Measurements from ENCODE around the gene SAMD4B.

DNA sequence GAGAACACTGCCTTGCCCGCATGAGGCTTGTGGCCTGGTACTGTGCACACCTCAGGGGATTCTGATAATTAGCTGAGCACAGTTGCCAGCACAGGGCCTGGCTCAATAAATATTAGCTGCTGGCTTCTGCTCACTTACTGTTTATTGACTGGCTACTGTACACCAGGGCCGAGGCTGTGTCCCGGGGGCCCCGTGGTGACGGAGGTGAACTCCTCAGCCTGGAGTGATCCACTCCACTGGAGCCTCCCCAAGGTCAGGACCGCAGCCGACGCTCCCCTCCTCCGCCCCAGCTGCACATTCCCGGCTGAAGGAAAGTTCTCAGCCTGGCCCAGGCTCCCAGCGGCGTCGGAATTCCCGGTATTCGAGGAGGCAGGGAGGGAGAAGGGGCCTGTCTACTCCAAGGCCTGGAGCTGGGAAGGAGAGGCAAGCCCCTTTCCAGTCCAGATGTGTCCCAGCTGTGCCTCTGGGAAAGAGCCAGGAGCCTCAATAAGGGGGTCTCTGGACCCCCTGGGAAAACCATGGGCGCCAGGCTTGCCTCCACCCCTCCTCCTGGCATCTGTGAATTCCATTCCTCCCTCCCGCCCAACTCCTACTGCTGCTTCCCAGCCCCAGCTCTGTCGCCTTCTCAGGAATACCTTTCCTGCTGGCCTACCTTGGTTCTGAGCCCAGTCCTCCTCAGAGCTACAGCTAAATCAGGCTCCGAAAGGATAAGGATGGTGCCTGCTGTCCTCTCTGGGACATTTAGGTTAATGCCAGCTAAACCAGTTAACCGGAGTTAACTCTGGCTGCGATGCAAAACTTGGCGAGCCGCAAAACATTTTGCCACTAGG lies 86.3 kb downstream of the SAMD4B start:
- TF ChIP-seq, protein P1, sequence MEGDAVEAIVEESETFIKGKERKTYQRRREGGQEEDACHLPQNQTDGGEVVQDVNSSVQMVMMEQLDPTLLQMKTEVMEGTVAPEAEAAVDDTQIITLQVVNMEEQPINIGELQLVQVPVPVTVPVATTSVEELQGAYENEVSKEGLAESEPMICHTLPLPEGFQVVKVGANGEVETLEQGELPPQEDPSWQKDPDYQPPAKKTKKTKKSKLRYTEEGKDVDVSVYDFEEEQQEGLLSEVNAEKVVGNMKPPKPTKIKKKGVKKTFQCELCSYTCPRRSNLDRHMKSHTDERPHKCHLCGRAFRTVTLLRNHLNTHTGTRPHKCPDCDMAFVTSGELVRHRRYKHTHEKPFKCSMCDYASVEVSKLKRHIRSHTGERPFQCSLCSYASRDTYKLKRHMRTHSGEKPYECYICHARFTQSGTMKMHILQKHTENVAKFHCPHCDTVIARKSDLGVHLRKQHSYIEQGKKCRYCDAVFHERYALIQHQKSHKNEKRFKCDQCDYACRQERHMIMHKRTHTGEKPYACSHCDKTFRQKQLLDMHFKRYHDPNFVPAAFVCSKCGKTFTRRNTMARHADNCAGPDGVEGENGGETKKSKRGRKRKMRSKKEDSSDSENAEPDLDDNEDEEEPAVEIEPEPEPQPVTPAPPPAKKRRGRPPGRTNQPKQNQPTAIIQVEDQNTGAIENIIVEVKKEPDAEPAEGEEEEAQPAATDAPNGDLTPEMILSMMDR (IDR thresholded peaks at IDR 0.05; ENCODE audit: poor library complexity) = no peak
- TF ChIP-seq EZH2 (IDR thresholded peaks at IDR 0.05; ENCODE audit: borderline replicate concordance) = no peak

Data from hepatocyte (in vitro differentiated cells).